ENCODE measurements around the gene OR51G2. TPM values are rescaled to one million over a fixed set of nuclear protein-coding genes. Genes with fewer than 3 reads are reported as not detected.

Gene OR51G2
- total and polyA plus RNA-seq, 9 donors = not detected

GRCh38 chr11:4881860-4882500, 37.2 kb downstream of the OR51G2 start, which contains the start of gene OR51T1:
Gene OR51T1, plus strand, starts transcription at chr11:4881900. Its CDS starts 0 bp downstream, at chr11:4881900.
- Histone ChIP-seq H3K27me3 (ENCODE audit: control insufficient read depth, insufficient read depth, low read length) (no peaks in the 10 kb centered on the region), H3K4me3 (ENCODE audit: low read length) (no peak within 1 kb of the TSS), H3K27ac (ENCODE audit: low read length) (no peak within 1 kb of the TSS), H3K9me3 (replicated peaks; ENCODE audit: control insufficient read depth, low read depth, low read length) (no peaks in the 10 kb centered on the region), H3K4me1 (ENCODE audit: control insufficient read depth, insufficient read depth, low read length) (peaks cover 9% of the 10 kb centered on the region), H3K36me3 (ENCODE audit: control insufficient read depth, insufficient read depth, low read length) (no peaks in the 10 kb centered on the region)
- DNase-seq = peak; percentile 33
- WGBS (ENCODE audit: insufficient coverage) = 62% methylated on average over 8 of the region's 8 CpGs

- Histone ChIP-seq H3K27me3 (ENCODE audit: control insufficient read depth, insufficient read depth, low read length) (no peaks in the 10 kb centered on the region), H3K27ac (ENCODE audit: low read length) (no peak overlapping the region), H3K4me3 (ENCODE audit: low read length) (no peak overlapping the region), H3K9me3 (replicated peaks; ENCODE audit: control insufficient read depth, low read depth, low read length) (no peaks in the 10 kb centered on the region), H3K4me1 (ENCODE audit: control insufficient read depth, insufficient read depth, low read length) (peaks cover 9% of the 10 kb centered on the region), H3K36me3 (ENCODE audit: control insufficient read depth, insufficient read depth, low read length) (no peaks in the 10 kb centered on the region)
- DNase-seq = no peak
- WGBS (ENCODE audit: insufficient coverage) = 100% methylated on average over 1 of the region's 4 CpGs
Measured at GRCh38 chr11:4881188-4881587, 38.0 kb downstream of the OR51G2 start.

DNA sequence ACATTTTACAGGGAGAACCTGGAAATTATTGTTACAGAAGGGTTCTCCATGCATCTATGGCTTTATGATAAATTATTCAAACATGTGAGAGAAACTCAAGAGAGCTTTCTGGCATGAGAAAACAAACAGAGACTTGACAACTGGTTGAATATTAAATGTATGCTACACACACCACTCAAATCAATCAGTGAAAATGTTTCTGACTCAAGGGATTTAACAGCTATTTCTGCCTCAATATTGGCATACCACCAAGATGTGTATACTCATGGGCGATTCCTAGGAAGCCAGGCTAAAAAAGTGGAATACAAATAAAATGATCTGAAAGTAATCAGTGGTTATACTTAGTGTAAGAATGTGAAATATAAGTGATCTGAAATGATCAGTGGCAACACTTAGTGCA, 53.3 kb downstream of the OR51G2 start:
- H3K9me3 ChIP-seq (replicated peaks; ENCODE audit: control insufficient read depth, low read depth, low read length) = no peaks in the 10 kb centered on the region
- no peak for DNase-seq
- no peaks in the 10 kb centered on the region for H3K27me3 ChIP-seq (ENCODE audit: control insufficient read depth, insufficient read depth, low read length)
- H3K4me1 ChIP-seq (ENCODE audit: control insufficient read depth, insufficient read depth, low read length) = no peaks in the 10 kb centered on the region
- H3K27ac ChIP-seq (ENCODE audit: low read length) = no peak overlapping the region
- WGBS (ENCODE audit: insufficient coverage) = no CpG with 5 or more reads among the region's 1 CpG
- H3K4me3 ChIP-seq (ENCODE audit: low read length) = no peak overlapping the region
- no peaks in the 10 kb centered on the region for H3K36me3 ChIP-seq (ENCODE audit: control insufficient read depth, insufficient read depth, low read length)

GRCh38 chr11:4863876-4864275, 55.3 kb downstream of the OR51G2 start:
- peak; percentile 20 for DNase-seq
- Histone ChIP-seq H3K27me3 (ENCODE audit: control insufficient read depth, insufficient read depth, low read length) (no peaks in the 10 kb centered on the region), H3K36me3 (ENCODE audit: control insufficient read depth, insufficient read depth, low read length) (no peaks in the 10 kb centered on the region), H3K9me3 (replicated peaks; ENCODE audit: control insufficient read depth, low read depth, low read length) (no peaks in the 10 kb centered on the region), H3K4me1 (ENCODE audit: control insufficient read depth, insufficient read depth, low read length) (no peaks in the 10 kb centered on the region), H3K4me3 (ENCODE audit: low read length) (no peak overlapping the region), H3K27ac (ENCODE audit: low read length) (no peak overlapping the region)
- WGBS (ENCODE audit: insufficient coverage) = 60% methylated on average over 1 of the region's 4 CpGs

Other genes with a start within 250 kb of the OR51G2 start
- 0.53 TPM for gene OR51E2, start 221.5 kb downstream of the OR51G2 start, total RNA-seq
- gene OR51E2, start 221.5 kb downstream of the OR51G2 start, polyA plus RNA-seq (ENCODE audit: insufficient read depth in 1 of 8, insufficient read length in 8 of 8, low replicate concordance in 1 of 8) = 1 to 10 TPM in 5 of 8 donors, under 1 TPM in 3; 0.51 to 1.8 (median 1.1) TPM
- not detected for gene MMP26, start 214.6 kb downstream of the OR51G2 start, total RNA-seq
- gene MMP26, start 214.6 kb downstream of the OR51G2 start, polyA plus RNA-seq (ENCODE audit: insufficient read depth in 1 of 8, insufficient read length in 8 of 8, low replicate concordance in 1 of 8) = not detected
- not detected for gene OR51F1, start 149.4 kb downstream of the OR51G2 start, total RNA-seq
- gene OR51F1, start 149.4 kb downstream of the OR51G2 start, polyA plus RNA-seq (ENCODE audit: insufficient read depth in 1 of 8, insufficient read length in 8 of 8, low replicate concordance in 1 of 8) = not detected
- gene OR52R1, start 115.0 kb downstream of the OR51G2 start, total RNA-seq = not detected
- not detected for gene OR52R1, start 115.0 kb downstream of the OR51G2 start, polyA plus RNA-seq (ENCODE audit: insufficient read depth in 1 of 8, insufficient read length in 8 of 8, low replicate concordance in 1 of 8)
- not detected for gene OR51F2, start 98.0 kb downstream of the OR51G2 start, total RNA-seq
- gene OR51F2, start 98.0 kb downstream of the OR51G2 start, polyA plus RNA-seq (ENCODE audit: insufficient read depth in 1 of 8, insufficient read length in 8 of 8, low replicate concordance in 1 of 8) = under 1 TPM in 1 of 8 donors, not detected in 7; 0.10 TPM
- not detected for gene OR51S1, start 70.1 kb downstream of the OR51G2 start, total RNA-seq
- gene OR51S1, start 70.1 kb downstream of the OR51G2 start, polyA plus RNA-seq (ENCODE audit: insufficient read depth in 1 of 8, insufficient read length in 8 of 8, low replicate concordance in 1 of 8) = not detected
- gene OR51T1, start 37.5 kb downstream of the OR51G2 start, total RNA-seq = not detected
- not detected for gene OR51T1, start 37.5 kb downstream of the OR51G2 start, polyA plus RNA-seq (ENCODE audit: insufficient read depth in 1 of 8, insufficient read length in 8 of 8, low replicate concordance in 1 of 8)
- gene OR51A7, start 15.6 kb downstream of the OR51G2 start, total RNA-seq = not detected
- gene OR51A7, start 15.6 kb downstream of the OR51G2 start, polyA plus RNA-seq (ENCODE audit: insufficient read depth in 1 of 8, insufficient read length in 8 of 8, low replicate concordance in 1 of 8) = not detected
- not detected for gene OR51G1, start 5.0 kb upstream of the OR51G2 start, total RNA-seq
- gene OR51G1, start 5.0 kb upstream of the OR51G2 start, polyA plus RNA-seq (ENCODE audit: insufficient read depth in 1 of 8, insufficient read length in 8 of 8, low replicate concordance in 1 of 8) = not detected
- gene OR51A4, start 28.3 kb upstream of the OR51G2 start, total RNA-seq = 0.04 TPM
- gene OR51A4, start 28.3 kb upstream of the OR51G2 start, polyA plus RNA-seq (ENCODE audit: insufficient read depth in 1 of 8, insufficient read length in 8 of 8, low replicate concordance in 1 of 8) = not detected
- gene OR51A2, start 36.4 kb upstream of the OR51G2 start, total RNA-seq = not detected
- gene OR51A2, start 36.4 kb upstream of the OR51G2 start, polyA plus RNA-seq (ENCODE audit: insufficient read depth in 1 of 8, insufficient read length in 8 of 8, low replicate concordance in 1 of 8) = not detected
- not detected for gene OR51L1, start 75.5 kb upstream of the OR51G2 start, total RNA-seq
- gene OR51L1, start 75.5 kb upstream of the OR51G2 start, polyA plus RNA-seq (ENCODE audit: insufficient read depth in 1 of 8, insufficient read length in 8 of 8, low replicate concordance in 1 of 8) = under 1 TPM in 2 of 8 donors, not detected in 6; 0.01 to 0.12 TPM
- gene OR52J3, start 127.2 kb upstream of the OR51G2 start, total RNA-seq = not detected
- not detected for gene OR52J3, start 127.2 kb upstream of the OR51G2 start, polyA plus RNA-seq (ENCODE audit: insufficient read depth in 1 of 8, insufficient read length in 8 of 8, low replicate concordance in 1 of 8)
- not detected for gene OR52E2, start 140.3 kb upstream of the OR51G2 start, total RNA-seq
- gene OR52E2, start 140.3 kb upstream of the OR51G2 start, polyA plus RNA-seq (ENCODE audit: insufficient read depth in 1 of 8, insufficient read length in 8 of 8, low replicate concordance in 1 of 8) = not detected
- gene OR52E1, start 150.2 kb upstream of the OR51G2 start, total RNA-seq = not detected
- not detected for gene OR52E1, start 150.2 kb upstream of the OR51G2 start, polyA plus RNA-seq (ENCODE audit: insufficient read depth in 1 of 8, insufficient read length in 8 of 8, low replicate concordance in 1 of 8)
- gene OR52A5, start 219.0 kb upstream of the OR51G2 start, total RNA-seq = not detected
- gene OR52A5, start 219.0 kb upstream of the OR51G2 start, polyA plus RNA-seq (ENCODE audit: insufficient read depth in 1 of 8, insufficient read length in 8 of 8, low replicate concordance in 1 of 8) = not detected
- gene OR52A1, start 235.4 kb upstream of the OR51G2 start, total RNA-seq = not detected
- under 1 TPM in 6 of 8 donors, not detected in 2; 0.01 to 0.03 (median 0.01) TPM for gene OR52A1, start 235.4 kb upstream of the OR51G2 start, polyA plus RNA-seq (ENCODE audit: insufficient read depth in 1 of 8, insufficient read length in 8 of 8, low replicate concordance in 1 of 8)